Measurements from ENCODE around the gene TMC2.

TMC2 gene

GRCh38 chr20:2626853-2627541 lies 90.6 kb downstream of the TMC2 start:
- DNase-seq = no peak

- no peak for DNase-seq
Observed at GRCh38 chr20:2631228-2631627, 94.9 kb downstream of the TMC2 start.

GRCh38 chr20:2633381-2633780 lies 97.0 kb downstream of the TMC2 start:
- DNase-seq = no peak

GRCh38 chr20:2637246-2637645 lies 100.9 kb downstream of the TMC2 start:
- no peak for DNase-seq

- DNase-seq = no peak
Observed at GRCh38 chr20:2640260-2640659, 103.9 kb downstream of the TMC2 start.

GRCh38 chr20:2640899-2641298 lies 104.5 kb downstream of the TMC2 start:
- no peak for DNase-seq

GRCh38 chr20:2643708-2644107 lies 107.3 kb downstream of the TMC2 start:
- no peak for DNase-seq

GRCh38 chr20:2651772-2652723 lies 115.7 kb downstream of the TMC2 start, which contains the start of gene NOP56:
NOP56 (plus strand) TSS chr20:2652632; CDS start chr20:2652661, 29 bp downstream.
- peak; percentile 95 for DNase-seq

GRCh38 chr20:2652724-2653555 lies 116.6 kb downstream of the TMC2 start:
- peak; percentile 54 for DNase-seq

- DNase-seq = no peak
Observed at GRCh38 chr20:2653556-2654383, 117.4 kb downstream of the TMC2 start.

- DNase-seq = no peak
Observed at GRCh38 chr20:2654384-2654822, 118.0 kb downstream of the TMC2 start.

- DNase-seq = no peak
Observed at GRCh38 chr20:2654831-2655230, 118.5 kb downstream of the TMC2 start.

- DNase-seq = no peak
Observed at GRCh38 chr20:2655331-2656116, 119.2 kb downstream of the TMC2 start.

- peak; percentile 9 for DNase-seq
Observed at GRCh38 chr20:2656471-2657117, 120.2 kb downstream of the TMC2 start.

- peak; percentile 6 for DNase-seq
Observed at GRCh38 chr20:2657241-2657640, 120.9 kb downstream of the TMC2 start.

- no peak for DNase-seq
Observed at GRCh38 chr20:2657674-2658073, 121.3 kb downstream of the TMC2 start.

GRCh38 chr20:2658414-2659354 lies 122.3 kb downstream of the TMC2 start:
- peak; percentile 18 for DNase-seq

GRCh38 chr20:2659547-2659946 lies 123.2 kb downstream of the TMC2 start:
- DNase-seq = no peak

- no peak for DNase-seq
Observed at GRCh38 chr20:2663364-2663886, 127.1 kb downstream of the TMC2 start.

All from stimulated activated CD4-positive, alpha-beta T cell treated with anti-CD3 and anti-CD28 coated beads, Interleukin-4, amount 100 ng/mL, for 24 hours (primary cell).